ENCODE data around the gene CREB3.

Gene CREB3, protein sequence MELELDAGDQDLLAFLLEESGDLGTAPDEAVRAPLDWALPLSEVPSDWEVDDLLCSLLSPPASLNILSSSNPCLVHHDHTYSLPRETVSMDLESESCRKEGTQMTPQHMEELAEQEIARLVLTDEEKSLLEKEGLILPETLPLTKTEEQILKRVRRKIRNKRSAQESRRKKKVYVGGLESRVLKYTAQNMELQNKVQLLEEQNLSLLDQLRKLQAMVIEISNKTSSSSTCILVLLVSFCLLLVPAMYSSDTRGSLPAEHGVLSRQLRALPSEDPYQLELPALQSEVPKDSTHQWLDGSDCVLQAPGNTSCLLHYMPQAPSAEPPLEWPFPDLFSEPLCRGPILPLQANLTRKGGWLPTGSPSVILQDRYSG

DNA sequence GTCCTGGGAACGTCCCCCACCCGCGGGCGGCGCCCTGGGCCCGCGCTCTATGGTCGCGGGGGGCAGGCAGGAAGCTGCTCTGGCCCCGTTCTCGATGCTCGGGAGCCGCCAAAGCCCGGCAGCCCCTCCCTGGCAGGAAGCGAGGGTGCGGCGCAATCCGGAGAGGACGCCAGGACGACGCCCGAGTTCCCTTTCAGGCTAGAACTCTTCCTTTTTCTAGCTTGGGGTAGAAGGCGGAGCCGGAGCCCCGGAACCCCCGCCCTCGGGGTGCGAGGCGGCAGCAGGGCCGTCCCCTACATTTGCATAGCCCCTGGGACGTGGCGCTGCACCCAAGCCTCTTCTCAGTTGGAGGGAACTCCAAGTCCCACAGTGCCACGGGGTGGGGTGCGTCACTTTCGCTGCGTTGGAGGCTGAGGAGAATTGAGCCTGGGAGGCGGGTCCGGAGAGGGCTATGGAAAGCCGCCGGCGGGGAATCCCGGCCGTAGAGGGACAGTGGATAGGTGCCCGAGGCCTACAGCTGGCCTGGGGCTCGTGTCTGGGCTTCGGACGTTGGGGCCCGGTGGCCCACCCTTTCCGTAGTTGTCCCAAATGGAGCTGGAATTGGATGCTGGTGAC, at the start of gene CREB3, which contains the start of gene TLN1:
Gene CREB3 (plus strand): TSS at position 482 of the 615 bp plus-strand sequence. CDS start 107 bp downstream, at position 589.
Gene TLN1 (minus strand): TSS at position 11 of the 615 bp plus-strand sequence. CDS start 6,501 bp downstream, outside the sequence.
- H3K27ac ChIP-seq, result peak within 1 kb of the TSS; percentile 96
- DNase-seq (ENCODE audit: low read depth, low spot score), result peak; percentile 94

DNA sequence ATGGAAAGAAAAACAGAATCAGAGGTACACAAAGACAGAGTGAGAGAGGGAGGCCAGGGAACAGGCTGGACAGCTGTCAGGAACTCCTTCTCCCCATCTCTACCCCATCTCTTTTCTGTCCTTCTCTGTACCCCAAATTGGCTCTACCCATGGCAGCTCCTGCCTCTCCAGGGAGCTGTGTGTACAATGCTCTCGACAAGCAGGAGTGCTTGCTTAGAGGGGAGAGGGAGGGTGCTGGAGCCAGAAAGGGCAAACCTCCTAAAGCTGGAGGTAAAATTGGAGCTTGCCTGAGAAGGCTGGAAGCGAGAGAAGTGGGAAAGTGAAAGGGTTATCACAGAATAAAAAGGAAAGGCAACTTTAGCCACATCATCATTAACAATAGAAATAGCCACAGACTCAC, 49.1 kb upstream of the CREB3 start:
- DNase-seq (ENCODE audit: low read depth, low spot score), result no peak
- H3K27ac ChIP-seq, result no peak overlapping the region

DNA sequence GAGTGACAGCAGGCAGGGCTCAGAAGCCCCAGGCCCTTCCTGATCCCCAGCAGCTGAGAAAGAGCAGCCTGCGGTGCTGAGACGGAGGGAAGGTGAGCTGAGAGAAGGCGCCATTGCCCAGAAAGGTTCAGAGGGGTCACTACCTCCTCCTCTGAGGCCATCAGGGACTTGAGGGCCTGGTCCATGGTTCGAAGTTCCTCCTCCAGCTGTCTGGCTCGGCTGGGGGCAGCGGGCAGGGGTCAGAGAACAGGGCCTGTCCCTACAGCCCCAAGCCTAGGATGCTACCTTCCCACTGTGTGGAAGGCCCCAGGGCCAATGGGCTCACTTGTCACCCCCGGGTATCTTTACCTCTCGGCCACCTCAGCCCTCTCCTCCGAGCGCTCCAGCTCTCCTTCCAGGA, 47.5 kb upstream of the CREB3 start:
- no peak for DNase-seq (ENCODE audit: low read depth, low spot score)
- no peak overlapping the region for H3K27ac ChIP-seq

DNA sequence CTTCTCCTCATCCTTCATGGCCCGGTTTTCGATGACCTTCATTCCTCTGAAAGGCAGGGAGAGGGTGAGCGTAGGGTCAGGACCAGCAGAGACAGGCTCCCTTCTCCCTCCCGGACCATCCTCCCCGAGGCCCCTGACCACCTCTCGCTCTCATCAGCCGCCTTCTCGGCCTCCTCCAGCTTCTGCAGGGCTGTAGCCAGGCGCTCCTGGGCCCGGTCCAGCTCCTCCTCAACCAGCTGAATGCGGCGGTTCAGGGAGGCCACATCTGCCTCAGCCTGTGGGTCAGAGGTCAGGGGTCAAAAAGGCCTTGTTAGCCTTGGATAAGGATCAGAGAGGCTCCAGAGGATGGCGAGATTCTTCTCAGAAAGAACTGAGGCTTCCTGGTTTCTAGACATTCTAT, 47.0 kb upstream of the CREB3 start:
- H3K27ac ChIP-seq, result no peak overlapping the region

DNA sequence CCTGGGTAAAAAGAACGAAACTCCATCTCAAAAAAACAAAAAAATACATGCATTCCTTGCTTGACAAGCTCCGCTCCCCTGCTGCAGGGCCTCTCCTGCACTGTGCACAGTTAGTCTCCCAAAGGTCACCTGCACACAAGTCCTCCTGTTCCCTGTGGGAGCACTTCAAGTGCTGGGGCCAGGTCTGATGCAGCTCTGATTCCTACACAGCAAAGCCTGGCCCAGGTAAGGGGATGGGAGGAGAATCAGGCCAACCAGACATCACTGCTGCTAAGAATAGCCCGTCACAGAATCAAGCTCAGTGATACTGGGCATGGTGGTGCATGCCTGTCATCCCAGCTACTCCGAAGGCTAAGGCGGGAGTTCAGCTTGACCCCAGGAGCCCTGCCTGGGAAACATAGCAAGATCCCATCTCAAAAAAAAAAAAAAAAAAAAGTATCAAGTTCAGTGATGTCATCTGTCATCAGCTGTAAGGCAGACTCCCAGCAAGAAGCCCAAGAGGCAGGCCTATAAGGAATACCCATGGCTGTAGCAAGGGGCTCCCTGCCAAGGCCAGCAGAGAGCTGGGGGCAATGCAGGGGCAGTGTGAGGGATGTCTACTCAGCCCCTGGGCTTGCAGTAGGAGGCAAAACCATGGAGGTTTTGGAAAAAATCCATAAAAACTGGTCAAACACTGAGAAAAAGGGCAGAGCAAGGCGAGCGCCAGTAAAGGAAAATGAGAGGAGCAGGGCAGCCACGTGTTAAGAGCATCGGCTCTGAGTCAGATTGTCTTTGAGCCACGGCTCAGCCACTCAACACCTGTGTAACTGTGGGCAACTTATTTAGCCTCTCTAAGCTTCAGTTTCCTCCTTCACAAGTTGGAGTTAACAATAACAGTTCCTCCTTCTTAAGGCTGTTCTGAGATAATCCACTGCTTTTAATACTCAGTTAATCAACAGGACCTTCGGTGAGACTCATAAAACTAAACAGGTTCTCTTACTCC, 46.0 kb upstream of the CREB3 start:
- DNase-seq (ENCODE audit: low read depth, low spot score), result no peak
- H3K27ac ChIP-seq, result no peak overlapping the region

More for the DNA sequence above, 47.0 kb upstream of the CREB3 start:
- DNase-seq (ENCODE audit: low read depth, low spot score), result no peak

DNA sequence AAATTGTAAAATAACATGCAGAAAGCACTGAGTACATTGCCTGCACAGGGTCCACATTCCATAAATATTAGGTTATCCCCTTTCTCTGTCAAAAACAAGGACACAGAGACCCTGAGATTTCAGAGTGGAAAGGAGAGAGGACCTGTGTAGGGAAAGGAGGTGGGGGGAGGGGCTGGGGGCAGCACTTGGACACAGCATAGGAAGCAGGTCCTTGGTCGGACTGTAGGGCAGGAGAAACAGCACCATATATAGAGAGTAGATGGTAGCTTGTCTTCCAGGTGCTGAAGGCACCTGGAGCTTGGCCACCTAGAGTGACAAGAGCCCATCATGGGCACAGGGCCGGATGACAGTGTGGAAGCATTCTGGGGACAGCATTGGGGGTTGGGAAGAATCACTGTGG, 45.2 kb upstream of the CREB3 start:
- no peak overlapping the region for H3K27ac ChIP-seq

DNA sequence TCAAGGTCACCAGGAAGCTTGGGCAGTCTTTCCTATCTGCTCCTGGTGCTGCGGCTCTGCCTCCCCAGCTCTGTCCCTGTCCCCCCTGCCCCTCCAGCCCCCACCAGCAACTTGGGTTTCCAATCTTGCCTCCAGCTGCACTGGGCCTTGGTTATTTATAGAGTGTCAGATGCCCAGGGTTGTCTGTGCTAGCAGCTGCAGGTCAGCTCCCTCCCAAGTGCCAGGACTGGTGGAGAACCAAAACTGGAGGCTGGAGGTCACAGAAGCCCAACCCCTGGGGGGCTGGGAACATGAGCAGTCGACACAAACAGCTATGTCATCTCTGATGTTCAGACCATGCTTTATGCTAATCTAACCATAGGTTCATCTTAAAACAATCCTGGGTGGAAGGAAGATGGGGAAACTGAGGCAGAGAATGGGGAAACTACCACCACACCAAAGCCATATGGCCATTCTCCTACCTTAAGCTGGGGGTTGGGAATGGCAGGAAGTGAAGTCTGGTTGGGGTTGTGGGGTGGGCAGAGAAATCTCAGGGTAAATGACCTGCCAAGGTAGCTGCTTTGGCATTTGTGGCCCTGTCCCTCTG, 44.4 kb upstream of the CREB3 start:
- H3K27ac ChIP-seq, result peak overlapping the region; percentile 73
- DNase-seq (ENCODE audit: low read depth, low spot score), result no peak

More for the DNA sequence above, 45.2 kb upstream of the CREB3 start:
- DNase-seq (ENCODE audit: low read depth, low spot score), result no peak

DNA sequence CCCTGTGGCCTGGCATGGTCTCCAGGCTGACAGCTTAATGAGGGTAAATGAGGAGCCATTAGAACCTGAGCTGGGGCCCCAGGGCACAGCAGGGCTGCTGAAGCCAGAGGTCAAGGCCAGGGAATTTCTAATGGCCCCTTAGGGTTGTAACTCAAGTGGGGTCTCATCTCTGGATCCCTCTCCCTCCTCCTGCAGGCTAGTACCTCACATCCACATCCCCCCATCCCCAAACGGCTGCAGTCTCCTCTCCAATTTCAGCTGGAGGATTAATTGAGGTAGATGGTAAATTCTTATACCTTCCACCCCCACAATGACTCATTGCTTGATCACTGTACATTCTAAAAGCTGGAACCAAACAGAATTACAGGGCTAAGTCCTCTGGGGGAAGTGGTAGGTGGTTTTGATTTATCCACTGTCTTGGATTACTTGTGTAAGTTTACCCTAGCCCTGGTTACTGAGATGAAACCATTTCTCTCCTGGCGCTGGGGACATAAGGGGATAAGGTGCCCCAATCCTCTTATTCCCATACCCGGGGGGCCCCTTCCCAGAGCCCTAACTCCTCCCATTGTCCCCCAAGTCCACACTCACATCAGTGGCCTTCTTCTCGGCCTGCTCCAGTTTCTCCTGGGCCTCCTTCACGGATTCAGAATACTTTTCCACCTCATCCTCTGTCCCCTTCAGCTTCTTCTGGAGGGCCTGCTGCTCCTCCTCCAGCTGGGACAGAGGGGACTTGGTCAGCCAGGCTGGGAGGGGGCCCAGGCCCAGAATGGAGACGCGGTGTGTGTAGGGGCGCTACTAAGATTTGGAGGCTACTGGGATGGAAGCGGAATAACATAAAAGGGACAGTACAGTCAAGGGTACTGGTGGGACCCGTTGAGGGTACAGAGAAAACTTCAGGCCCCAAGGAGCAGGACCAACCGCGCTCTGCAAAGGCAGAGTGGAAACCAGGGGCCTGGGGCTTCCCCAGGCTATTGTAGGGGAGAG, 43.6 kb upstream of the CREB3 start:
- H3K27ac ChIP-seq, result peak overlapping the region; percentile 73
- DNase-seq (ENCODE audit: low read depth, low spot score), result peak; percentile 33

DNA sequence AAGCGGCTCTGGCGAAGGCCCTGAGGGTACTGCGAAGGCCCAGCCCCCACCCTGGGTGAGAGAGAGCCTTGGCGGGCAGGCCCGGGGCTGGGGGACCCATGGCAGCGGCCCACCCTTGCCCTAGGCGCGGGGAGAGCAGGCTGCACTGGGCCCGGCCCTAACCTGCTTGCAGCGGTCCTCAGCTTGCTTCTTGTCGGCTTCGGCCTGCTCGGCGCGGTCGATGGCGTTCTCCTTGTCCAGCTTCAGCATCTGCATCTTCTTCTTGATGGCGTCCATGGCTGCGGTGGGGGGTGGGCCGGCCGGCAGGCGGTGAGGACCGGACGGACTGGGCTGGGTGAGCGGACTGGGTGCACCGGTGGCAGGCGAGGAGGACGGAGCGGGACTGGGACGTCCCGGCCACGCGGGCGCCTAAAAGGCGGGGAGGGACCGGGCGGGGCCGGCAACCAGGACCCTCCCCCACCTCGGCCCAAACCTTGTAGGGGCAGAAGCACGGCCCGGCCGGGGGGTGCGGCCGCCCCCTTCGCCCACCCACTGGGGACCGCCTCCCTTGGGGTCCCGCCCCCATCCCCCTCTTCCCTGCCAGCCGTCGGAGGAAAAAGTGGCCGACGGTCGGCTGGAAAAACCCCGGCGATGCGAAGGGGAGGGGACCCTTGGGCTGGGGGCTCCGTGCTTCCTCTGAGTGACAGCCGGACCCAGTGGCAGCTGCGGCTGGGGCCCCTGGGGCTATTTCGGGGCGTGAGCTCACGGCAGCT, 42.7 kb upstream of the CREB3 start, which contains the start of gene TPM2:
Gene TPM2 (minus strand): TSS at position 384 of the 752 bp plus-strand sequence. CDS start 108 bp downstream, at position 276.
- DNase-seq (ENCODE audit: low read depth, low spot score), result no peak
- H3K27ac ChIP-seq, result peak within 1 kb of the TSS; percentile 73

DNA sequence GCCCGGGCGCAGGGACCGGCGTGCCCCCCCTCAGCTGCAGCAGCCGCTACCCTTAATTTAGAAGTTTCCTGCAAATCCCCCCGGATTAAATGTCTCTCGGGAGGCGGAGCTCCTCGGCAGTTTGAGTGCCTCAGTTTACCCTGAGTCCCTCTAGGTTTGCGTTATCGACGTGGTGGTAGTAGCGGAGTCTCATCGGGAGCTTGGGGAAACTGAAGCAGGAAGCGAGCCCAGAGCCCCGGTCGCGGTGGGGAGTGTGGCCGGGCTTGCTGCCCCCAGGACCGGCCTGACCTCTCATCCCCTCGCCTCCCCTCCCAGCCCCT, 42.2 kb upstream of the CREB3 start:
- no peak for DNase-seq (ENCODE audit: low read depth, low spot score)
- H3K27ac ChIP-seq, result peak overlapping the region; percentile 73

DNA sequence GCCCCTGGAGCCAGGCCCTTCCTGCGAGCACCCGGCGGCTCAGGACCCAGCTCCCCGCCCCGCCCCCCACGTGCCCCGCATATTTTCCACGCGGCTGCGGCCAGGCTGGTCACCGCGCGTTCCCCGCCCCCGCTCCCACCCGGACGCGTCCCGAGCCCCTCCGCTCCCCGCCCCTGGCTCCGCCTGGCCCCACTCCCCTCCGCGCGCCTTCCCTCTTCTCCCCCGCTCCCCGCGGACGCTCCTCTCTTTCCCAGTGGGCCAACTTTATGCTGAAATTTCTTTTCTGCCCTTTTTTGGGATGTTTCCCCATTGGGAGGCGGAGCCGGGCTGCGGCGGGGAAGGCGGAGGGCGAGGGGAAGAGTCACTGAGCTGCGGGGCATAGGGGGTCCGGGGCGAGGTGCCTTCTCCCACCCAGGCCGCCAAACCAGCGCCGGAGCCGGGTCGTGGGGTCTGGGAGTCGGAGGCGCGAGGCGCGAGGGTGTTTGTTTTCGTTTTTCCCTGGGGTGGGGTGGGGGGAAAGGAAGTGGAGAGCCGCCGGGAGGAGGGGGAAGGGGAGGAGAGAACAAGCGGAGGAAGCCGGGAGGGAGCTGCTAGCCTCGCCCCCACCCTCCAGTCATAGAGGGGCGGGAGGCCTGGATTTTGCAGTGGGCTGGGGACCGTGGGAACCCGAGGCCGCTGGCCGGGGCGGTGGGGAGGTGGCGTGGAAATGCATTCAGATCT, 41.7 kb upstream of the CREB3 start:
- peak overlapping the region; percentile 73 for H3K27ac ChIP-seq
- DNase-seq (ENCODE audit: low read depth, low spot score), result no peak

DNA sequence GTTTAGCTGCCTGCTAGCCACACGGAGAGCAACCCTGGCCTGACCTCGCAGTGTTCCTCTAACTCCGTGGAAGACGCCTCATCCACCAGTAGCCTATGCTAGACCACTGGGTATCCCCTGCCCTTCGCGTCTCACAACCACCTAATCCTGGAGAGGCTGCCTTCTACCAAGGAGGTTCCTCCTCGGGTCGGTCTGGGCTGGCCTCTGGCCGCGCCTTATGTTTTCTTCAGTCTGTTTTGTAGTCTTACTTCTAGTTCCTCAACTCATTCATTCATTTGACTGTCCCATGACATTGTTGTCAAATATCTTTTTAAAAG, 41.2 kb upstream of the CREB3 start:
- no peak for DNase-seq (ENCODE audit: low read depth, low spot score)
- H3K27ac ChIP-seq, result peak overlapping the region; percentile 73

DNA sequence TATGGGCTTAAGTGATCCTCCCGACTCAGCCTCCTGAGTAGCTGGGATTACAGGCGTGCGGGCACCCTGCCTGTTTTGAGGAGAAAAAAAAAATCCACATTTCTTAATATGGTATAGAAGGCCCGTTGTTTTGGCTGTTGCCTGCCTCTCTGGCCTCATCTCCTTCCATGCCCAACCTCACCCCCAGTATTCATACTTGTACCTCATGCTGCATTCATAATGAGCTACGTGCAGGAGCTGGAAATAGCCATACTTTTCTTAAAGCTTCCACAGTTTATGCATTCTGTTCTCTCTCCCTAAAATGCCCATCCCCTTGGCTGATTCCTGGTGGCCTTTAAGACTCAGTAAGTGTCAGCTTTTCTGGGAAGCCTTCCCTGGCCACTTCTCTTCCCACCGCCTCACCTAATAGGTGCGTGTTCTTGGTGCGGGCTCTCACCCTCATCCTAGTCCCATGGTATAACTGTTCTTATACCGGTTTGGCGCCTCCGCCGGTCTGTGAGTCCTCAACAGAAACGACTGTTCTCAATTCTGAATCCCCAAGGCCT, 40.6 kb upstream of the CREB3 start:
- no peak overlapping the region for H3K27ac ChIP-seq
- no peak for DNase-seq (ENCODE audit: low read depth, low spot score)

DNA sequence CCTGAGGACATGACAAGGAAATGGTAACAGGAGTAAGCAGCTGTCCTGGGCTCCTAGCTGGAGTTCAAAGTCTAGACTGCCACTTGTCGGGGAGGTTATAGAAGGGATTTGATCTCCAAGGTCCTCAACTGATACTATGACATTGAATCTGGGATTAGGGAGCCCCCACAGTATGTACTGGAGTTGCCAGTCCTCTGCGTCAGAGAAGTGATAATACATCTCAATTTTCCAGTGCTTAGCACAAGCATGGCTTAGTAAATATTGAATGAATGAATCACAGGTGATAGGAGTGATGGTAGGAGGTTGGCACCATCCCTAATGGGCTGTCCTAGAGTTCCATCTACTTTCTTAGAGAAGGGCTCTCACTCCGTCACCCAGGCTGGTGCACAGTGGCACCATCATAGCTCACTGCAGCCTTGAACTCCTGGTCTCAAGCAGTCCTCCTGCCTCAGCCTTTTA, 36.5 kb upstream of the CREB3 start:
- no peak overlapping the region for H3K27ac ChIP-seq

DNA sequence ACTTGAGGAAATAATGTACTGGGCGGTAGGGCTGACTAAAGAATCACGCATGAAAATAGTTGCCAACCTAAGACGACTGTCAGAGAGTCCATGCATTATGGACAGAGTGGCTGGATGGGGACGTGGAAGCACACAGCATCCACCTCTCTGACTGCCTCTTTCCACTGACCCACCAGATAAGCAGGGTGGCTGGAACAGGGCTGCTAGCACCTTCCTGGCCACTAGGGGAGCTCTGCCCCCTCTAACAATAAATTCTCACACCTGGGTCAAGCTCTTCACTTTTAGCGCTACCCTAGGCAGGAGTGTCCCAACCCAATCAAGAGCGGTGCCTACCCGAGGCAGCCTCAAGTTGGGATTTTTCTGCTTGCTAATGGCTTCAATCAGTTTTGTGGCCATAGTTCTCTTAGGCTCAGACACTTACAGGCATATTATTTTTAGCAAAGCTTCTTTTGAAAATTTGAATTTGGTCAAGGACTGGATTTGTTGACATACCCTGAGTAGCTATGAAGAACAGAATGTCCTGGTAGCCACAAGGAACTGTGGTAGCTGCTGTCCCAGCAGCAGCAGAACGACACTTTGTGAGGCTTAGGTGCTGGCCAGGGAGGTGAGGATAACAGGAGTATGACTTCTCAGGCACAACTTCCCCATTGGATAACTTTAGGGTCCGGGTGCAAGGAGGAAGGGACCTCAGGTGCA, 35.8 kb upstream of the CREB3 start:
- H3K27ac ChIP-seq, result no peak overlapping the region

More for the DNA sequence above, 36.5 kb upstream of the CREB3 start:
- DNase-seq (ENCODE audit: low read depth, low spot score), result no peak

DNA sequence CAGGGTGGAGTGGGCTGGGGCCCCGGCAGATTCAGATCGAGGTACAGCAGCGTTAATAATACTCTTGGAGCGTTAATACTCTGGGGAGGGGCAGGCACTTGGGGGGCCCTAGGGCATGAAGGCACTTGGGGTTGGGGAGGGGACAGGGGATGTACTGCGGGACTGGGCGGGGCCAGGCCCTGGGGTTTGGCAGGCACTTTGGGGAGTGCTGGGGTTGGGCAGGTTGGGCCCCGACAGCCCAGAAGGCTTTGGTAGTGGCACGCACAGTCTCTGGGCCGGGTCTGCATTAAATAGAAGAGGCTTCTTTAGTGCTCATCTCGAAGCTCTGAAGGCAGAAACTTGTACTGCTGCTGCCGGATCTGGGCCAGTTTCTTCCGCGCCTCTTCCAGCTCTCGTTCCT, 35.0 kb upstream of the CREB3 start:
- DNase-seq (ENCODE audit: low read depth, low spot score), result no peak
- no peak overlapping the region for H3K27ac ChIP-seq

More for the DNA sequence above, 35.8 kb upstream of the CREB3 start:
- no peak for DNase-seq (ENCODE audit: low read depth, low spot score)

DNA sequence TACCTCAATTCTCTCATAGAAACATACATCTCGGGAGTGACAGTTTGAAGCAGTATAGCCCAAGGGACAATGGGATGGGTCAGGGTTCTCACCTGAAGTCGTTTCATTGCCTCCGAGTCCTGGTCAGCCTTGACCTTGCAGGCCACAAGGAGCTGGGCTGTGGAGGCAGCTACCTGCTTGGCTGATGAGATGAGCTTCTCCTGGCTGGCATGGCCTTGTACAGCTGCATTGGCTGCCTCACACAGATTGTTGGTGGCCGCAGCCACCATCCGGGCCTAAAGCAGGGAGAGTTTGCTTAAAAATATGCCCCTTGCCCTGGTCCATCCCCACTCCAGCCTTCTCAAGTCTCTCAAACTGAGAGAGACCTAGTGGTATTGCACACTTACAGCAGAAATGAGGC, 34.2 kb upstream of the CREB3 start:
- no peak overlapping the region for H3K27ac ChIP-seq

More for the DNA sequence above, 34.2 kb upstream of the CREB3 start:
- no peak for DNase-seq (ENCODE audit: low read depth, low spot score)

All from epithelial cell of prostate (primary cell).